GM12892 (cell line): ENCODE results near the gene SHB.

Source experiments
- POLR2AphosphoS5 ChIP-seq: IDR thresholded peaks from 2 replicates; pipeline ENCODE4 v1.6.1; 2011; ENCODE audit warnings: low read depth, low read length, control low read depth
- TAF1 ChIP-seq: IDR thresholded peaks from 2 replicates; pipeline ENCODE4 v1.6.1; 2011; ENCODE audit warnings: low read depth, mild to moderate bottlenecking, control low read depth, low read length, borderline replicate concordance

GRCh38 chr9:38066197-38066913, 2.7 kb downstream of the SHB start:
- TF ChIP-seq TAF1 (no peak), POLR2AphosphoS5 (no peak)
